ENCODE measurements around the gene COQ10B. TPM values are rescaled to one million over a fixed set of nuclear protein-coding genes. Genes with fewer than 3 reads are reported as not detected.

Gene COQ10B
- total RNA-seq, 1 experiment from 2014 or later: 34.7 TPM

- peak within 1 kb of the TSS; percentile 95 for H3K27ac ChIP-seq (ENCODE audit: low read length)
- CTCF ChIA-PET: interaction anchor here (0.5 kb wide), 1 partner anchor 102 kb away, joined by 3 read pairs; no protein-coding TSS in a partner anchor
- DNase-seq (ENCODE audit: low read depth, low spot score): peak; percentile 47
- in situ Hi-C loops (cut with HindIII; ENCODE audit: low pct_unique_long_range_greater_than_20kb, low sequenced_read_pairs) (no loop called here), intact Hi-C loops (cut with micrococcal nuclease; ENCODE audit: unreplicated experiment) (no loop called here)
- no peaks in the 10 kb centered on the region for H3K27me3 ChIP-seq (ENCODE audit: control insufficient read depth, insufficient read depth, low read length)
- peaks cover 5% of the 10 kb centered on the region for H3K36me3 ChIP-seq (ENCODE audit: control insufficient read depth, insufficient read depth, low read length)
- TF ChIP-seq POLR2AphosphoS5 (IDR thresholded peaks at IDR 0.05; ENCODE audit: low read depth, low read length): peak; percentile 97
- peak; percentile 92; the same call in 1 of the 2 replicates for TF ChIP-seq SIN3A (IDR thresholded peaks at IDR 0.05; ENCODE audit: borderline replicate concordance, insufficient read depth, low read depth, low read length)
- peak in 1 of 2 experiments; percentile 45; a peak in 1 of 4 replicates for TF ChIP-seq REST (IDR thresholded peaks at IDR 0.05; ENCODE audit: insufficient read depth in 1 of 2, low read depth in 2 of 2, low read length in 1 of 2)
- peak; percentile 75; the same call in 1 of the 2 replicates for TF ChIP-seq TCF7L2 (IDR thresholded peaks at IDR 0.05; ENCODE audit: low read depth, low read length)
- no peak for TF ChIP-seq CTCF (IDR thresholded peaks at IDR 0.05)
- H3K4me1 ChIP-seq (ENCODE audit: control insufficient read depth, insufficient read depth, low read length): peaks cover 12% of the 10 kb centered on the region
- no TSS peak for BruUV-seq (replicated peaks)
- POLR2A ChIA-PET: no interaction called here
- peak; percentile 98 for ATAC-seq
- peak within 1 kb of the TSS; percentile 77 to 86 for H3K4me3 ChIP-seq (ENCODE audit: low read depth in 2 of 2, low read length in 2 of 2)
- H3K9me3 ChIP-seq (ENCODE audit: control insufficient read depth, insufficient read depth, low read depth, low read length): peaks cover 2% of the 10 kb centered on the region; the same call in 1 of the 2 replicates
Measured at GRCh38 chr2:197515739-197516392, 62.5 kb downstream of the COQ10B start, which contains the start of gene MOB4. TSS of gene MOB4 (plus strand) at chr2:197516066. CDS start at chr2:197516087, 21 bp downstream.

- Histone ChIP-seq H3K36me3 (ENCODE audit: control insufficient read depth, insufficient read depth, low read length) (peaks cover 5% of the 10 kb centered on the region), H3K4me3 (ENCODE audit: low read depth in 2 of 2, low read length in 2 of 2) (peak overlapping the region; percentile 77 to 86), H3K4me1 (ENCODE audit: control insufficient read depth, insufficient read depth, low read length) (peaks cover 12% of the 10 kb centered on the region), H3K27ac (ENCODE audit: low read length) (peak overlapping the region; percentile 95), H3K9me3 (ENCODE audit: control insufficient read depth, insufficient read depth, low read depth, low read length) (peaks cover 4% of the 10 kb centered on the region; the same call in 1 of the 2 replicates), H3K27me3 (ENCODE audit: control insufficient read depth, insufficient read depth, low read length) (no peaks in the 10 kb centered on the region)
- intact Hi-C loops (cut with micrococcal nuclease; ENCODE audit: unreplicated experiment) (no loop called here), in situ Hi-C loops (cut with HindIII; ENCODE audit: low pct_unique_long_range_greater_than_20kb, low sequenced_read_pairs) (no loop called here)
- POLR2A ChIA-PET: no interaction called here
- DNase-seq (ENCODE audit: low read depth, low spot score) (no peak), ATAC-seq (peak; percentile 48)
- TF ChIP-seq POLR2AphosphoS5 (IDR thresholded peaks at IDR 0.05; ENCODE audit: low read depth, low read length) (no peak), TCF7L2 (IDR thresholded peaks at IDR 0.05; ENCODE audit: low read depth, low read length) (no peak), SIN3A (IDR thresholded peaks at IDR 0.05; ENCODE audit: borderline replicate concordance, insufficient read depth, low read depth, low read length) (no peak), REST (IDR thresholded peaks at IDR 0.05; ENCODE audit: insufficient read depth in 1 of 2, low read depth in 2 of 2, low read length in 1 of 2) (no peak), CTCF (IDR thresholded peaks at IDR 0.05) (no peak)
- BruUV-seq (replicated peaks): no TSS peak
- CTCF ChIA-PET: no interaction called here
Measured at GRCh38 chr2:197516393-197516761, 63.0 kb downstream of the COQ10B start.

All from Panc1 (cell line).